HG03045 (cell line): ENCODE results near the gene C11orf16.
"Not testable (repeated sequence)": the region's sequence is repeated elsewhere in the genome, so short reads cannot be mapped to it uniquely, and the experiment has no call there.

Source experiments
- ATAC-seq: cut with Tn5 transposase; IDR thresholded peaks from one replicate; pipeline ENCODE4 v1.9.1; 2021; ENCODE audit warnings: mild to moderate bottlenecking, moderate library complexity; ENCODE audit not compliant: unreplicated experiment

C11orf16 gene

GRCh38 chr11:8899119-8899753 is 33.5 kb downstream of the C11orf16 start:
- ATAC-seq: no peak

DNA sequence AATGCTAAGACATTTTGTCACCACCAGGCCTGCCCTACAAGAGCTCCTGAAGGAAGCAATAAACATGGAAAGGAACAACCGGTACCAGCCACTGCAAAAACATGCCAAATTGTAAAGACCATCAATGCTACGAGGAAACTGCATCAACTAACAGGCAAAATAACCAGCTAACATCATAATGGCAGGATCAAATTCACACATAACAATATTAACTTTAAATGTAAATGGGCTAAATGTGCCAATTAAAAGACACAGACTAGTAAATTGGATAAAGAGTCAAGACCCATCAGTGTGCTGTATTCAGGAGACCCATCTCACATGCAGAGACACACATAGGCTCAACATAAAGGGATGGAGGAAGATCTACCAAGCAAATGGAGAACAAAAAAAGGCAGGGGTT is 41.6 kb downstream of the C11orf16 start:
- not testable (repeated sequence) for ATAC-seq

DNA sequence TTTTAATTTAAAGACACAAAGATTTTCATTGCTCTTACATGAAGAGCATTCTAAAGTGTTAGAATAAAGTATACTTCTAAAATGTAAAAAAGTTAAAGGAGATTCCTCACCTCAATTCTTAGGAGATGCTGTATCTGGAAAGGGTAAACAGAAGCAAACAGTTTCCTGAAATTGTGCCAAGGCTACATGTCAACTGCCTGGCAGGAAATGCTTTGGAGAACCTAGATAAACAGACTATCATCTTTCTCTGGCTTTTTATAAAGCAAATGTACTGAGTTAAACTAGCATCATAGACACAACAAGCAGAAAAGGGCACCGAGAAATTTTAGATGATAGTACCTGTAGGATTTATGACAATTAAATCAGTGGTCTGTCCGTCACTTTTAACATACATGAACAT is 46.4 kb downstream of the C11orf16 start:
- ATAC-seq: no peak

DNA sequence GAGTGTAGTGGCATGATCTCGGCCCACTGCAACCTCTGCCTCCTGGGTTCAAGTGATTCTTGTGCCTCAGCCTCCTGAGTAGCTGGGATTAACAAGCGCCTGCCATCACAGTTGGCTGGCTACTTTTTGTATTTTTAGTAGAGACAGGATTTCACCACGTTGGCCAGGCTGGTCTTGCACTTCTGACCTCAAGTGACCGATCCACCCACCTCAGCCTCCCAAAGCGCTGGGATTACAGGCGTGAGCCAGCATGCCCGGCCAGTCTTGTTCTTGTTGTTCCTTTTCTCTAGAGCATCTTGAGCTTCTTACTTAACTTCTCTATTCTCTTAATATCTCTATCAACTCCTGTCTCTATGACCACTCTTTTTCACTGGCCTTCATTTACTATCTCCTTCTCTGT is 51.2 kb downstream of the C11orf16 start:
- not testable (repeated sequence) for ATAC-seq

DNA sequence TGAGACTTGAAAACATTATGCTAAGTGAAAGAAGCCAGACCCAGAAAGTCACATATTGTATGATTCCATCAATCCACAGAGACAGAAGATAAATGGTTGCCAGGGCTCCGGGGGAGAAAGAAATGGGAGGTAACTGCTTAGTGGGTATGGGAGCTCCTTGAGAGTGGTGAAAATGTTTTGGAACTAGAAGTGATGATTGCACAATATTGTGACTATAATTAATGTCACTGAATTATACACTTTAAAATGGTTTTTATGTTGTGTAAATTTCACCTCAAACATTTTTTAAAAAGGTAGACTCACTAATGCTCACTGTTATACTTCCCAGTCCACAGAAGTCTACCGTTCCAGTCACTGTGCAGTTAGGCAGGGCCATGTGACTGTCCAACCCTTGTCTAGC is 54.0 kb downstream of the C11orf16 start:
- ATAC-seq: no peak

GRCh38 chr11:8873741-8874405 is 58.9 kb downstream of the C11orf16 start:
- no peak for ATAC-seq

DNA sequence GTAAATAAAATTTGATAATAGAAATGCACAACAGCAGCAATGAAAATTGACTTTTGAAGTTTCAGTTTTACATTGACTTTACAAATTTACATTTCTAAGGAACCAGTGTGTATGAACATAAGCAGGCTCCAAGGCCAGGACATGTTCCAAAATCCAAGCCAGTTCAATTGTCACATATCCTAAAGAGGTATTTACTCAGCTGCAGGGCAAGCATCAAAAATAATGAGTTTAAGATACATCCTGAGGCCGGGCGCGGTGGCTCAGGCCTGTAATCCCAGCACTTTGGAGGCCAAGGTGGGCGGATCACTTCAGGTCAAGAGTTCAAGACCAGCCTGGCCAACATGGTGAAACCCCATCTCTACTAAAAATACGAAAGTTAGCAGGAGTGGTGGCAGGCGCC is 60.8 kb downstream of the C11orf16 start:
- ATAC-seq: no peak

GRCh38 chr11:8871171-8871775 is 61.5 kb downstream of the C11orf16 start:
- ATAC-seq: no peak

GRCh38 chr11:8870411-8871170 is 62.2 kb downstream of the C11orf16 start:
- ATAC-seq: no peak
